Lower leg skin (tissue), 3 donors: Measurements from ENCODE around the gene KRTAP9-6.

Source experiments
- CTCF ChIP-seq, 3 donors: fragments of 450-650 bp; IDR thresholded peaks; one replicate each; pipeline ENCODE4 v1.5.1; 2016; ENCODE audit warnings: antibody characterized with exemption in 3 of 3, mild to moderate bottlenecking in 3 of 3, moderate library complexity in 2 of 3
- POLR2A ChIP-seq, 2 donors: fragments of 450-650 bp; IDR thresholded peaks; one replicate each; pipeline ENCODE4 v1.6.1; 2016 to 2017; ENCODE audit warnings: antibody characterized with exemption in 2 of 2, mild to moderate bottlenecking in 1 of 2, moderate library complexity in 1 of 2

GRCh38 chr17:41307647-41308046, 42.5 kb downstream of the KRTAP9-6 start:
- TF ChIP-seq CTCF (IDR thresholded peaks at IDR 0.05): no peak
- no peak for TF ChIP-seq POLR2A (IDR thresholded peaks at IDR 0.05)
